WTC11 (cell line): ENCODE results near the gene ARL10. TPM values are rescaled to one million over a fixed set of nuclear protein-coding genes. Genes with fewer than 3 reads are reported as not detected.
A peak's percentile ranks its signal among the peaks of the same experiment; 100 is the strongest.

Experiments
- ATF3 ChIP-seq: sonication (generic); formaldehyde crosslinking; conservative IDR thresholded peaks from 2 replicates; pipeline ENCODE4 v1.8.1; 2022; ENCODE audit warnings: mild to moderate bottlenecking, missing genetic modification reagents
- CREB1 ChIP-seq: sonication (generic); formaldehyde crosslinking; IDR thresholded peaks from 2 replicates; pipeline ENCODE4 v1.8.0; 2023; ENCODE audit warnings: mild to moderate bottlenecking, missing genetic modification reagents
- CREM ChIP-seq: sonication (generic); formaldehyde crosslinking; IDR thresholded peaks from 2 replicates; pipeline ENCODE4 v1.8.1; 2022; ENCODE audit warnings: mild to moderate bottlenecking, missing genetic modification reagents, moderate library complexity
- ERG ChIP-seq: fragments of 250-450 bp; sonication (Bioruptor Pico); IDR thresholded peaks from 2 replicates; pipeline ENCODE4 v1.8.0; 2021; ENCODE audit warnings: mild to moderate bottlenecking
- GRHL2 ChIP-seq: fragments of 250-450 bp; sonication (Bioruptor Pico); IDR thresholded peaks from 2 replicates; pipeline ENCODE4 v1.8.0; 2022; ENCODE audit warnings: mild to moderate bottlenecking, moderate library complexity; ENCODE audit not compliant: insufficient replicate concordance, severe bottlenecking
- HMGA2 ChIP-seq: fragments of 250-450 bp; sonication (Bioruptor Pico); IDR thresholded peaks from 2 replicates; pipeline ENCODE4 v1.4.0; 2021; ENCODE audit warnings: mild to moderate bottlenecking, moderate library complexity
- JUN ChIP-seq: sonication (generic); formaldehyde crosslinking; IDR thresholded peaks from 2 replicates; pipeline ENCODE4 v1.8.0; 2023; ENCODE audit warnings: mild to moderate bottlenecking, missing genetic modification reagents
- NFATC4 ChIP-seq: fragments of 250-450 bp; sonication (Bioruptor Pico); IDR thresholded peaks from 2 replicates; pipeline ENCODE4 v1.9.0; 2021; ENCODE audit warnings: mild to moderate bottlenecking
- NFE2L1 ChIP-seq: sonication (generic); formaldehyde crosslinking; IDR thresholded peaks from 2 replicates; pipeline ENCODE4 v1.8.1; 2023; ENCODE audit warnings: missing genetic modification reagents
- NFYB ChIP-seq: sonication (generic); formaldehyde crosslinking; conservative IDR thresholded peaks from 2 replicates; pipeline ENCODE4 v1.8.0; 2022; ENCODE audit warnings: low read depth, missing genetic modification reagents
- NR2C2 ChIP-seq: sonication (generic); formaldehyde crosslinking; IDR thresholded peaks from 2 replicates; pipeline ENCODE4 v1.8.0; 2022; ENCODE audit warnings: mild to moderate bottlenecking, missing genetic modification reagents
- PRRX2 ChIP-seq: fragments of 250-450 bp; sonication (Bioruptor Pico); IDR thresholded peaks from 2 replicates; pipeline ENCODE4 v1.8.0; 2021; ENCODE audit warnings: mild to moderate bottlenecking
- TCF7 ChIP-seq: sonication (generic); formaldehyde crosslinking; IDR thresholded peaks from 2 replicates; pipeline ENCODE4 v1.8.0; 2022; ENCODE audit warnings: mild to moderate bottlenecking, low read depth, missing genetic modification reagents, moderate library complexity
- ZNF396 ChIP-seq: fragments of 250-450 bp; sonication (Bioruptor Pico); IDR thresholded peaks from 2 replicates; pipeline ENCODE4 v1.8.0; 2021; ENCODE audit warnings: mild to moderate bottlenecking, moderate library complexity, borderline replicate concordance
- ZNF512 ChIP-seq: sonication (generic); formaldehyde crosslinking; IDR thresholded peaks from 2 replicates; pipeline ENCODE4 v1.8.1; 2022; ENCODE audit warnings: missing genetic modification reagents, borderline replicate concordance
- ZSCAN18 ChIP-seq: fragments of 250-450 bp; sonication (Bioruptor Pico); IDR thresholded peaks from 2 replicates; pipeline ENCODE4 v2.1.2; 2022; ENCODE audit warnings: mild to moderate bottlenecking, moderate library complexity
- total RNA-seq: library from RNA; stranded (reverse); gene quantifications from 3 replicates; pipeline ENCODE4 v1.2.3, GENCODE V29; 2021
- TF ChIP-seq, protein P1 (sequence below): sonication (generic); formaldehyde crosslinking; IDR thresholded peaks from 2 replicates; pipeline ENCODE4 v1.8.1; 2023; ENCODE audit warnings: mild to moderate bottlenecking, moderate library complexity, missing genetic modification reagents
- TF ChIP-seq, protein P2 (sequence below): sonication (generic); formaldehyde crosslinking; IDR thresholded peaks from 2 replicates; pipeline ENCODE4 v1.8.0; 2023; ENCODE audit warnings: missing genetic modification reagents, mild to moderate bottlenecking, borderline replicate concordance
- TF ChIP-seq, protein P3 (sequence below): sonication (generic); formaldehyde crosslinking; IDR thresholded peaks from 2 replicates; pipeline ENCODE4 v1.8.1; 2023; ENCODE audit warnings: mild to moderate bottlenecking, missing genetic modification reagents, moderate library complexity
- TF ChIP-seq, protein P4 (sequence below): sonication (generic); formaldehyde crosslinking; IDR thresholded peaks from 2 replicates; pipeline ENCODE4 v1.8.1; 2022; ENCODE audit warnings: mild to moderate bottlenecking, missing genetic modification reagents, moderate library complexity, borderline replicate concordance
- TF ChIP-seq, protein P5 (sequence below): fragments of 250-450 bp; sonication (Bioruptor Pico); IDR thresholded peaks from 2 replicates; pipeline ENCODE4 v1.9.0; 2021; ENCODE audit warnings: mild to moderate bottlenecking

The ARL10 gene
- total RNA-seq, 1 experiment from 2014 or later: 6.8 TPM

DNA sequence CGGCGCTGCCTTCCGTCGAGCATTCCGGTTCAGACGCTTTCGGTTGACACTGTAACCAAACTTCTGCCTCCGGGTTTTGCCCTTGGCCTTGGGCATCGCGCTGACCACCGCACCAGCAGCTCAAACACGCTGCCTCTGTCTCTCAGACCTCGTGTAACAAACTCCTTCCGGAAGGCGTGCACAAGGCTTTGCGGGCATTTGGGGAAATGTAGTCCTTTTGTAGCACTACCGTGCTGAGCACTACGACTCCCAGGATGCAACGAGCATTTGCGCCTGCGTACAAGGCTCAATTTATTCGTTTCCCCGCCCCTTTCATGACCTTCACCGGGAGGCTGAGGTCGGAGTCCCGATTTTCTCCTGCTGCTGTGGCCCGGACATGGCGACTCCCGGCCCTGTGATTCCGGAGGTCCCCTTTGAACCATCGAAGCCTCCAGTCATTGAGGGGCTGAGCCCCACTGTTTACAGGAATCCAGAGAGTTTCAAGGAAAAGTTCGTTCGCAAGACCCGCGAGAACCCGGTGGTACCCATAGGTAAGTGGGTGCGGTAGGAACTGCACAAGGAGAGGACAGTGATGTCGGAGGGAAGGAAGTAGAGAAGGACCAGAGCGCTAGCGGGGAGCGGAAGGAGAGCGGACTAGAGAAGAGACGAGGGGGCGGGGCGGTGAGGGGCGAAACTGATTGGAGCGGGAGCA, 23.3 kb downstream of the ARL10 start, which contains the start of the genes HIGD2A and NOP16 (continued):
- TF ChIP-seq TCF7: no peak
- TF ChIP-seq ZNF396 (CRISPR knock-in tag): no peak
- TF ChIP-seq ATF3 (CRISPR knock-in tag): no peak
- TF ChIP-seq NR2C2 (CRISPR knock-in tag): no peak; the same call in 1 of the 2 replicates
- TF ChIP-seq, protein P1, sequence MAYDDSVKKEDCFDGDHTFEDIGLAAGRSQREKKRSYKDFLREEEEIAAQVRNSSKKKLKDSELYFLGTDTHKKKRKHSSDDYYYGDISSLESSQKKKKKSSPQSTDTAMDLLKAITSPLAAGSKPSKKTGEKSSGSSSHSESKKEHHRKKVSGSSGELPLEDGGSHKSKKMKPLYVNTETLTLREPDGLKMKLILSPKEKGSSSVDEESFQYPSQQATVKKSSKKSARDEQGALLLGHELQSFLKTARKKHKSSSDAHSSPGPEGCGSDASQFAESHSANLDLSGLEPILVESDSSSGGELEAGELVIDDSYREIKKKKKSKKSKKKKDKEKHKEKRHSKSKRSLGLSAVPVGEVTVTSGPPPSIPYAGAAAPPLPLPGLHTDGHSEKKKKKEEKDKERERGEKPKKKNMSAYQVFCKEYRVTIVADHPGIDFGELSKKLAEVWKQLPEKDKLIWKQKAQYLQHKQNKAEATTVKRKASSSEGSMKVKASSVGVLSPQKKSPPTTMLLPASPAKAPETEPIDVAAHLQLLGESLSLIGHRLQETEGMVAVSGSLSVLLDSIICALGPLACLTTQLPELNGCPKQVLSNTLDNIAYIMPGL (CRISPR knock-in tag): 0 out of 2 replicates have a peak, but pooled peaks have one; percentile 6
- peak; percentile 63; the same call in 1 of the 2 replicates for TF ChIP-seq NFE2L1 (CRISPR knock-in tag)
- TF ChIP-seq ERG (CRISPR knock-in tag): no peak
- TF ChIP-seq, protein P2, sequence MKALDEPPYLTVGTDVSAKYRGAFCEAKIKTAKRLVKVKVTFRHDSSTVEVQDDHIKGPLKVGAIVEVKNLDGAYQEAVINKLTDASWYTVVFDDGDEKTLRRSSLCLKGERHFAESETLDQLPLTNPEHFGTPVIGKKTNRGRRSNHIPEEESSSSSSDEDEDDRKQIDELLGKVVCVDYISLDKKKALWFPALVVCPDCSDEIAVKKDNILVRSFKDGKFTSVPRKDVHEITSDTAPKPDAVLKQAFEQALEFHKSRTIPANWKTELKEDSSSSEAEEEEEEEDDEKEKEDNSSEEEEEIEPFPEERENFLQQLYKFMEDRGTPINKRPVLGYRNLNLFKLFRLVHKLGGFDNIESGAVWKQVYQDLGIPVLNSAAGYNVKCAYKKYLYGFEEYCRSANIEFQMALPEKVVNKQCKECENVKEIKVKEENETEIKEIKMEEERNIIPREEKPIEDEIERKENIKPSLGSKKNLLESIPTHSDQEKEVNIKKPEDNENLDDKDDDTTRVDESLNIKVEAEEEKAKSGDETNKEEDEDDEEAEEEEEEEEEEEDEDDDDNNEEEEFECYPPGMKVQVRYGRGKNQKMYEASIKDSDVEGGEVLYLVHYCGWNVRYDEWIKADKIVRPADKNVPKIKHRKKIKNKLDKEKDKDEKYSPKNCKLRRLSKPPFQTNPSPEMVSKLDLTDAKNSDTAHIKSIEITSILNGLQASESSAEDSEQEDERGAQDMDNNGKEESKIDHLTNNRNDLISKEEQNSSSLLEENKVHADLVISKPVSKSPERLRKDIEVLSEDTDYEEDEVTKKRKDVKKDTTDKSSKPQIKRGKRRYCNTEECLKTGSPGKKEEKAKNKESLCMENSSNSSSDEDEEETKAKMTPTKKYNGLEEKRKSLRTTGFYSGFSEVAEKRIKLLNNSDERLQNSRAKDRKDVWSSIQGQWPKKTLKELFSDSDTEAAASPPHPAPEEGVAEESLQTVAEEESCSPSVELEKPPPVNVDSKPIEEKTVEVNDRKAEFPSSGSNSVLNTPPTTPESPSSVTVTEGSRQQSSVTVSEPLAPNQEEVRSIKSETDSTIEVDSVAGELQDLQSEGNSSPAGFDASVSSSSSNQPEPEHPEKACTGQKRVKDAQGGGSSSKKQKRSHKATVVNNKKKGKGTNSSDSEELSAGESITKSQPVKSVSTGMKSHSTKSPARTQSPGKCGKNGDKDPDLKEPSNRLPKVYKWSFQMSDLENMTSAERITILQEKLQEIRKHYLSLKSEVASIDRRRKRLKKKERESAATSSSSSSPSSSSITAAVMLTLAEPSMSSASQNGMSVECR: peak; percentile 85; the same call in 1 of the 2 replicates
- TF ChIP-seq CREM: peak; percentile 41; the same call in 1 of the 2 replicates
- no peak for TF ChIP-seq JUN (CRISPR knock-in tag)
- TF ChIP-seq, protein P3, sequence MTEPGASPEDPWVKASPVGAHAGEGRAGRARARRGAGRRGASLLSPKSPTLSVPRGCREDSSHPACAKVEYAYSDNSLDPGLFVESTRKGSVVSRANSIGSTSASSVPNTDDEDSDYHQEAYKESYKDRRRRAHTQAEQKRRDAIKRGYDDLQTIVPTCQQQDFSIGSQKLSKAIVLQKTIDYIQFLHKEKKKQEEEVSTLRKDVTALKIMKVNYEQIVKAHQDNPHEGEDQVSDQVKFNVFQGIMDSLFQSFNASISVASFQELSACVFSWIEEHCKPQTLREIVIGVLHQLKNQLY: no peak
- no peak for TF ChIP-seq HMGA2 (CRISPR knock-in tag)
- no peak for TF ChIP-seq NFATC4 (CRISPR knock-in tag)
- no peak for TF ChIP-seq GRHL2 (CRISPR knock-in tag)
- TF ChIP-seq, protein P4, sequence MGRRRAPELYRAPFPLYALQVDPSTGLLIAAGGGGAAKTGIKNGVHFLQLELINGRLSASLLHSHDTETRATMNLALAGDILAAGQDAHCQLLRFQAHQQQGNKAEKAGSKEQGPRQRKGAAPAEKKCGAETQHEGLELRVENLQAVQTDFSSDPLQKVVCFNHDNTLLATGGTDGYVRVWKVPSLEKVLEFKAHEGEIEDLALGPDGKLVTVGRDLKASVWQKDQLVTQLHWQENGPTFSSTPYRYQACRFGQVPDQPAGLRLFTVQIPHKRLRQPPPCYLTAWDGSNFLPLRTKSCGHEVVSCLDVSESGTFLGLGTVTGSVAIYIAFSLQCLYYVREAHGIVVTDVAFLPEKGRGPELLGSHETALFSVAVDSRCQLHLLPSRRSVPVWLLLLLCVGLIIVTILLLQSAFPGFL (CRISPR knock-in tag): no peak
- TF ChIP-seq ZSCAN18 (CRISPR knock-in tag): no peak
- TF ChIP-seq, protein P5, sequence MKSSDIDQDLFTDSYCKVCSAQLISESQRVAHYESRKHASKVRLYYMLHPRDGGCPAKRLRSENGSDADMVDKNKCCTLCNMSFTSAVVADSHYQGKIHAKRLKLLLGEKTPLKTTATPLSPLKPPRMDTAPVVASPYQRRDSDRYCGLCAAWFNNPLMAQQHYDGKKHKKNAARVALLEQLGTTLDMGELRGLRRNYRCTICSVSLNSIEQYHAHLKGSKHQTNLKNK (CRISPR knock-in tag): no peak
- no peak for TF ChIP-seq NFYB (CRISPR knock-in tag)
- no peak for TF ChIP-seq ZNF512 (CRISPR knock-in tag)
- TF ChIP-seq PRRX2 (CRISPR knock-in tag): no peak
- no peak for TF ChIP-seq CREB1 (CRISPR knock-in tag)
